IPS-11a (cell line): ENCODE data around the gene NKX6-2.
"Not testable (repeated sequence)": the region's sequence is repeated elsewhere in the genome, so short reads cannot be mapped to it uniquely, and the experiment has no call there.

Experiments used
- H3K4me3 ChIP-seq: one replicate; pipeline ENCODE4 v1.5.1; 2013; ENCODE audit warnings: low read depth, low read length, control low read depth

Gene NKX6-2

DNA sequence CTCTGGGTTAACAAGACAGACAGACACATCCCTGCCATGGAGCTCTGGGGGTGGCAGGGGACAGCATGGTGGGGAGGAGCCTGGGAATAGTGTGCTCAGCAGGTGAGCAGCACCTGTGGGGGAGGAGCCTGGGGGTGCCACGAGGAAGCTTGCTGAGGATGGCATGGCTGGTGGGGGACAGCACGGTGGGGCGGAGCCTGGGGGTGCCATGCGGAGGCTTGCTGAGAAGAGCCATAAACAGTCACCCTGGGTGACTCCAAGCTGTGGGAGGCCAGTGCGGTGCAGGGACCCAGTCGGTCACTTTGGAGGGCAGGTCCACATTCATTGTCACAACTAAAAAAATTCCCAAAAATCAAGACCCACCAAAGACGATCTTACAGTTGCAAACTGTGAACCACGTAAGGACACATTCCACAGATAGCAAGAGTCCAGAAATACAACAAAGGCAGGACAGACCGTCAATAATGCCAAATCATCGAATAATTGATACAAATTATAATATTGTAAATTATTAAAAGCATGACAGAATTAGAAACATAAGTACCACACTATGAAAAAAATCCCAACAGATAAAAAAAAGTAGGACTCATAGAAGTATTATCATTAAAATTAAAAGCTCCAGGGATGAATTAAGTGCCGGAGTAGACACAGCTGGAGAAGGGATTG lies 24.4 kb downstream of the NKX6-2 start:
- no peak overlapping the region for H3K4me3 ChIP-seq

DNA sequence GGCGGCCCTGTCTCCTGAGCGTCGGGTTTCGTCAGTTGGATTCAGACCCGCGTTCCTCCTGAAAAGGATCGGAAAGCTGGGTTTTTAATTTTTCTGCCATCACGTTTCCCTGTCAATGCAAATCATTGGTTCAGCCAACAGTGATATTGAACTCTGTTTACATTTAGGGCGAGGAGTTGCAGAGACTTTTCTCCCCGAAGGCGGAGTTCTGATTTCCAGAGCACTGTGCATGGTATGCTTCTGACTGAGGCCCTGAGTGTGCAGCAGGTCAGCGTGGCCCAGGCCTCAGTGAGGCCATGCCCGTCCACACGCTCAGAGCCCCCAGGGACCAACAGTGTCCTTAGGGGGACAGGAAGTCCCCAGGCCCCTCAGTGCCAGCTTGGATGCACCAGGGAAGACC lies 27.1 kb downstream of the NKX6-2 start:
- H3K4me3 ChIP-seq, result no peak overlapping the region

DNA sequence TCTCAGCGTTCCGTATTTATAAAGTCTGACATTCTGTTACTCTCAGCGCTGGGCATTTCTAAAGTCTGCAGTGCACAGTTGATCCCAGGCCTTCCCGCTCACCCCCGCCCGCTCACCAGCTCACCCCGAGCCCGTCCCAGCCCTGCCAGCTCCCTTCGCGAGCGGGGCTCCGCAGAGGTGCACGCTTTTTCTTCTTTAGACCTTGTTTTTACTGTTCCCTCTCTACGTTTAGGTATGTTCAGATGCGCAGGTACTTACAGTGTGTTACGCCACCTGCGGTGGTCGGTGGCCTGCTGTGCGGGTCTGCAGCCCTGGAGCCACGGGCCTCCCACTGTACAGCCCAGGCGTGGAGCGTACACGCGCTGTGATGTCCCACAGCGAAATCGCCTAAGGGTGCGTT lies 28.8 kb downstream of the NKX6-2 start:
- no peak overlapping the region for H3K4me3 ChIP-seq

DNA sequence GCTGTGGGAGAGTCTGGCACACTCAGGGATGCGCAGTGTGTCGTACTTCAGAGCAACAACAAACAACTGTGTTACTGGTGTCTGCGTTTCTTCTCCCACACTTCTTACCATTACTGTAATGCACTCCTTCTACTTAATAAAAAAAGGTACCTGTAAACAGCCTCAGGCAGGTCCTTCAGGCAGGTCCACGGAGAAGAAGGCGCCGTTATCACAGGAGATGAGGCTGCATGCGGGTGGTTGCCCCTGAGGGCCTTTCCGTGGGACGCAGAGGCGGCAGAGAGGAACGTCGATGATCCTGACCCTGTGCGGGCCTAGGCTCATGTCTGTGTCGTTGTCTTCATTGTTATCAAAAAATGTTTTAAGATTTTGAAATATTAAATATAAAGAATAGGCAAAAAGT lies 29.4 kb downstream of the NKX6-2 start:
- H3K4me3 ChIP-seq, result no peak overlapping the region

DNA sequence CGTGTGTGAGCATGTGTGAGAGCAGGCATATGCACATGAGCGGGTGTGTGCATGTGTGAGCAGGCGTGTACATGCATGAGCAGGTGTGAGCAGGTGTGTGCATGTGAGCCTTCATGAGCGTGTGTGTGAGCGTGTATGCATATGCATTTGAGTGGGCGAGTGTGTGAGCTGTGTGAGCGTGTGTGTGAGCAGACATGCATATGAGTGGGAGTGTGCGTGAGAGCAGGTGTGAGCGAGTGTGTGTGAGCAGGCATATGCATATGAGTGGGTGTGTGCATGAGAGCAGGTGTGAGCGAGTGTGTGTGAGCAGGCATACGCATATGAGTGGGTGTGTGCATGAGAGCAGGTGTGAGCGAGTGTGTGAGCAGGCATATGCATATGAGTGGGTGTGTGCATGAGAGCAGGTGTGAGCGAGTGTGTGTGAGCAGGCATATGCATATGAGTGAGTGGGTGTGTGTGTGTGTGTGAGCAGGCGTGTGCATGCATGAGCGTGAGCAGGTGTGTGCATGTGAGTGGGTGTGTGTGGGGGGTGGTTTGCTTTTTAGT lies 30.7 kb downstream of the NKX6-2 start:
- H3K4me3 ChIP-seq, result no peak overlapping the region

DNA sequence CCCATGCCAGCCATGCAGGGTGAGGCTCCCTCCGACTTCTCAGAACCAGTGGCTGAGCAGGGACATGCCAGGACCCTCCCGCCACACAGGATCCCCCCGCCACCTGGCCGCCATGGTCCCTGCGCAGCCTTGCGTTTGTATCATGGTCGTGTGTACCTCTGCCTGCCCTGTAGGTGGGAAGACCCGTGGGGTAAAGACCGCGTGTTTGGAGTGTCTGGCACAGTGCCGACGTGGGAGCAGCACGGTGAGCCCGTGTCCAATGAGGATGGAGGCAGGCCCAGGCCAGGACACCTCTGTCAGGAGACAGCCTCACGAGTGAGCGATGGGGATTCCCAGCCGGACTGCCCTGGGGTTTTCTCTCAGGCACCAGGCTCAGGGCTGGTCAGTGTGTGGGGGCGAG lies 31.9 kb downstream of the NKX6-2 start:
- no peak overlapping the region for H3K4me3 ChIP-seq

DNA sequence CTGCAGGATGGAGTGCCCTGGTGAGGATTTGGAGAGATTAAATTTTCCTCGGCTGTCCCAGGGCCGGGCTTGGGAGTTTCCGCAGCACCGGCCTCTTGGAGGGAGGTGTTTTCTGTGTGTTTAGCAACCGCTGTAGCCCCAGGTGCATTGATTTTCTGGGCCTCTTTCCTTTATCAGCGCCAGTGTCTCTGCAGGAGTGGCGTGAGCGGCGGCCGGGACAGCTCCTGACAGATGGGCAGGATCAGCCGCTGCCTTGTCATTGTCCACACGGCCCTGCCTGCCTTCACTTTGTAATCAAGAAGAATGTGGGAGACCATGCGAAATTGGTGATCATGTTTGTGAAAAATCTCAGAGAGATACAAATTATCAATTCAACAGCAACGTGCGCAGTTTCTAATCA lies 32.4 kb downstream of the NKX6-2 start:
- H3K4me3 ChIP-seq, result no peak overlapping the region

DNA sequence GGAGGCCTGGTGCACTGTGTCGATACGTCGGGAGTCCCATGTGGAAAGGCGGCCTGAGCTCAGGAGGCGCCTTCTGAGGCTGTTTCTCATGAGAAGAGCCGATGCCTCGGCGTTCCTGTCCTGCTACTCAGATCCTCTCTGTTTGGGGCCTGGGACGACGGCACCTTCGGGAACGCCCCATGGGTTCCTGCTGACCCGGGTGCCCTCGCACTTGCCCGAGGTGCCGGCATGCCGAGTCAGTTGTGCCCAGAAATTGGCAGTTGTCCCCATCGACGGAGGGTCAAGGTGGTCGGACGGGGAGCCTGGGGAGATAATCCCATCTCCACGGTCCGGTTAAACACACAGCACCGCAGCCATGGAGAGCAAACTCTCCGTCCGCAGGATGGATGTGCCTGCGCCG lies 33.0 kb downstream of the NKX6-2 start:
- no peak overlapping the region for H3K4me3 ChIP-seq

DNA sequence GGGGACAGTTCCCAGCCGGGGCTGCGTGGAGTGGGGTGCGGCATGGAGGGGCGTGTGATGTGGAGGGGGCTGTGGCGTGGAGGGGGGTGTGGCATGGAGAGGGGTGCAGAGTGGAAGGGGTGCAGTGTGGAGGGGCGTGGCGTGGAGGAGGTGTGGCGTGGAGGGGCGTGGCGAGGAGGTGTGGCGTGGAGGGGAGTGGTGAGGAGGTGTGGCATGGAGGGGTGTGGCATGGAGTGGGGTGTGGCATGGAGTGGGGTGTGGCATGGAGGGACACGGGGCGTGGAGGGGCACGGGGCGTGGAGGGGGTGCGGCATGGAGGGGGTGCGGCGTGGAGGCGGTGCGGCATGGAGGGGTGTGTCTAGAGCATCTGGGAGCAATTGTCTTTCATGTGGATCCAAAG lies 33.6 kb downstream of the NKX6-2 start:
- no peak overlapping the region for H3K4me3 ChIP-seq

DNA sequence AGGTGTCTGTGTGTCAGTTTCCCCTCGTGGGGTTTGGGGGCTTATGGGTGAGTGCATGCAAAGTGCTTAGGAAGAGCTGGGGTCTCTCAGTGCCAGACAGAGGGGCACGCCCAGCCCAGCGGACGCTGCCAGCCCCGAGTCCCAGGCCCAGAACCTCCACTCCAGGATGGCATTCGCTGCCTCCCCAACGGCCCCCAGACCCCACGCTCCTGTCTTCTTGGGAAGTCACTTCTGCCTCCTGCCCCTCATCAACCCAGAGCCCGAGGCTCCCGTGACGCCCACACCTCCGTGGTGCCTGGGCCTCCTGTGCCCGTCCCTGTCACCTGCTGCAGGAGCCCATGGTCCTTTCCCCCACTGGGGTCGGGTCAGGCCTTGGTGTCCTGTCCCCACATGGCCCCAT lies 35.0 kb downstream of the NKX6-2 start:
- H3K4me3 ChIP-seq, result no peak overlapping the region

DNA sequence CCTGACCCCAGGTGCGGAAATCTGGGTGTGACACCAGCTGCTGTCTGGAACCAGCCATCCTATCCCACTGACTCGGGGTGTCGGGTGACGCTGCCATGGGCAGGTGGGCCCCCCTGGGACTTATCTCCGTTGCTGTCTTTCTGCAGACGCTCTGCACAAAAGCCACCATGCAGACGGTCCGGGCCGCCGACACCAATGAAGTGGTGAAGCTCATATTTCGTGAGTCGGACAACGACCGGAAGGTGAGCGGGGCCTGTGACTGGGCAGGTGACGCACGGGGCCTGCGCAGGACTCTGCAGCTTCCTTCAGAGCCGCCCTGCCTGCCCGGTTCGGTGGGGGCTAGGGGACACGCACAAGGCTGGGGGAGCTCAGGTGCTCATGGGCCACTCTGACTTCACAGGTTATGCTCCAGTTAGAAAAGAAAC lies 36.6 kb downstream of the NKX6-2 start:
- H3K4me3 ChIP-seq, result no peak overlapping the region

DNA sequence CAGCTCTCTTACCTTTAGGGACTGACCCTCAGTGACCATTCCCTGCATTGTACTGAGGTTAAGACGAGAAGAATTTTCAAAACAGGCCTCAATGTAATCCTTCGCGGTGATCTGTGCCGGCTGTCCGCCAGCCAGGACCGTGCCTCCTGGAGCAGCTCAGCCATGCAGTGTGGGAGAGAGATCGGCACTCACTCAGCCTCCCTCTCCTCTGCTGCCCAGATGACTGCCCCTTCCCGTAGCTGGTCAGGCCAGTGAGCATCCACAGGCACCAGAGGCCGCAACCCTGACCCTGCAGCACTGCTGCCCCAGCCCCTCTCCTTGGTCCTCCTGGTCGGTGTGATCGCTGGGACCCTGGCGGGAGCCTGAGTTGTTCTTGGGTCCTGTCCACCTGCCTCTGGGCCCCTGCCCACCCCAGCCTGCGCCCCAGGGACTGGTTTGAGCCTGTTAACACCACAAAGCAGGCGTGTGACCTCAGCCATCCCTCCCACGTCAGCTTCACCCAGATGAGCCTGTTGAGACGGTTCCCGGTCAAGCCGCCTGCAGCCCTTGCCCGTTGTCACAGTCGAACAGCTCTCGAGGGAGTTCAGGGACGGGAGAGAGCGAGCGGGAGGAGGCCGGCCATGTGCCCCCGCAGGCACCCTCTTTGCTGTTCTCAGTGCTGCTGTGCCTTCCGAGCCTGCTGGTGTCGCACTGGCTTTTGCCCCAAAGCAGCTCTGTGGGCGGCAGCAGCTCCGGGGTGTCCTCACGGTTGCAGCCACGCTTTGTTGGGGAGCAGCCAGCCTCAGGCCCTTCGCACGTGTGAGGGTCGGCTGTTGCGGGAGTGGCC lies 37.2 kb downstream of the NKX6-2 start:
- no peak overlapping the region for H3K4me3 ChIP-seq

DNA sequence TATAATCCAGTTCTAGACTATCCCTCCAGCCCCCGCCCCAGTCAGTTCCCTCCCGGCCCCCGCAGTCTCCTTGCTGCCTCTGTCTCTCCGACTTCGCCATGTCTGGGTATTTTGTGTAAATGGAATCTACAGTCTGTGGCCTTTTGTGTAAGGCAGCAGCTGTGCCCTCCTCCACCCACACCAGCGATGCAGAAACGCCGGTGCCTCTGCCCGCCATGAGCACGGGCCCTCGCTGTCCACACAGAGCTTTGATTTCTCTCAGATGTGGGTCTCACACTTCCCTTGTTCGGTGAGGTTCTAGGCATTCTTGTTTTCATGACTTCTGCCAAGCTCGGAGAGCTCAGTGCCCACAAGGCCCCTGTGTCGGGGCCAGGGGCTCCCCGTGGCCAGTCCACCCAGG lies 37.8 kb downstream of the NKX6-2 start:
- no peak overlapping the region for H3K4me3 ChIP-seq

DNA sequence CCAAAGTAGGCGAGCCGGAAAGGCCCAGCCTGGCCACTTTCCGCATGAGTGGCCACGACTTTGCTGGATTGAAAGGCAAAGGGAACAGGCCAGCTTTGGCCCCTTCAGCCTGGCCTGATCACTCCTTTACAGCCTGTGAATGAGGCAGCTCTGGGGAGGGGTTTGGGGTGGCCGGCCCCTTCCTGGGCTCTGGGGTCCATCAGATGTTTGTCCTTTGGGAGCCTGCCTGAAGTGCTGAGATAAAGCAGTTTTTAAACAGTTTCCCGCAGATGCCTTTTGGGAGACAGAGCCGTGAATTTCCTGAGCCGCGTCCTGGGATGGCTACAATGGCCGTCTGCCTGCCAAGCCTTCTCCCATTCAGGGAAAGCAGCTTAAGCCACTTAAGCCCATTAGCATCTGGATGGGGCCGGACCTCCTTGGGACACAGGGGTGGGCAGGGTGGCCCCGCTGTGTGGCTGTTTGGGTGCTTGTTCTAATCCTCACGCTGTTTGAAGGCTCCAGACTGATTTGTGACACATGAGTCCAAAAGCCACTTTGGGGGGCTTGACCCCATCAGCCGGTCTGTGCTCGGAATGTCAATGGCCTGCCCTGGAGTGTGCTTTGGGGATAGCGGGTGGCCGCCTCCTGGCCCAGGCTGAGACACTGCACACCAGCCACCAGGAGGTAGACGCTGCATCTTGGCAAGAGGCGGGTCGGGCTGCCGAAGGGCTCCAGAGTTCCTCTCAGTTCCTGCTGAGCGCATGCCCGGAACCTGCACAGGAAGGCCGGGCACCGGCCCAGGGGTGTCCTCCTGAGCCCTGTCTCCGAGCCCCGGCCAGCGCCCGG lies 38.9 kb downstream of the NKX6-2 start:
- H3K4me3 ChIP-seq, result no peak overlapping the region

DNA sequence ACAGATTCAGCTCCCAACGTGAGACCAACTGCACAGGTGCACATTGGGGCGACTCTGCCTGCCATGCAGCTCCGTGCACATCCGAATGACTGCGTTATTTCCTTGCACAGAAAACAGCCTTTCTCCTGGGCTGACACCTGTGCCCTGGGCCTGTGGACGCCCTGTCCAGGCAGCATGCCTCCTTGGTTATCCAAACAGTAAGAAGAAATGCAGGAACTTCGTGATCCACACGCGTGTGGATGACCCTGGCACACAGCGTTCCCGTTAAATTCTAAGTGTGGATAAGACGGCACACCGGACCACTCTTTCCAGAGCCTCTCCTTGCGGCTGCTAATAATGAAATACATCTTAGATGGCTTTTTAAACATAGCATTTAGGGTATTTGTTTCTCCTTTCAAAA lies 39.6 kb downstream of the NKX6-2 start:
- H3K4me3 ChIP-seq, result no peak overlapping the region

DNA sequence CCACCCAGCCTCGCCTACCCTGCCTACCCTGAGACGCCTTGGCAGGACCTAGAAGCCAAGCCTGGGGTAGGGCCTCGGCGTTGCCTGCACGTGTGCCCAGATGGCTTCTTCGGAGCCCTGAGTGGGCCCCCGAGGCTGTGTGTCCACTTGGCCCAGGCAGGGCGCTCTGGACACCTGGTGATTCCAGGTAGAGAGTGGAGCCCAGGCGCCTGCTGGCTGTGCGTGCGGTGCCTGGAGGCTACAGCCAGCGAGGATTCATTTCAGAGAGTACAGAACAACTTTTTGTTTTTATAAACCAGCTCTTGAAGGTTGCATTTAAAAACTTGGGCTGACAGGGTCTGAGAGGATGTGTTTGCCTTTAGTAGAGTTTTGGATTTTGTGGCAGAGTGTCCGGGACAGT lies 40.0 kb downstream of the NKX6-2 start:
- no peak overlapping the region for H3K4me3 ChIP-seq

DNA sequence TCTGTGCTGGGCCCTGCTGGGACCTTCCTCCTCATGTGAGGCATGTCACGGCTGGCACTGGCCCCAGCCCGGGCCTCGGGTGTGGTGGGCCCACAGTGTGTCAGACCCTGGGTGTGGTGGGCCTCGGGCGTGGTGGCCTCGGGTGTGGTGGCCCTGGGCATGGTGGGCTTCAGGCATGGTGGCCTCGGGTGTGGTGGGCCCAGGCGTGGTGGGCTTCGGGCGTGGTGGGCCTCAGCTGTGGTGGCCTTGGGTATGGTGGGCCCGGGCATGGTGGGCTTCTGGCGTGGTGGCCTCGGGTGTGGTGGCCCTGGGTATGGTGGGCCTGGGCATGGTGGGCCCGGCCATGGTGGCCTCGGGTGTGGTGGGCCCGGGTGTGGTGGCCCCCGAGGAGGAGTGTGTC lies 40.4 kb downstream of the NKX6-2 start:
- no peak overlapping the region for H3K4me3 ChIP-seq

DNA sequence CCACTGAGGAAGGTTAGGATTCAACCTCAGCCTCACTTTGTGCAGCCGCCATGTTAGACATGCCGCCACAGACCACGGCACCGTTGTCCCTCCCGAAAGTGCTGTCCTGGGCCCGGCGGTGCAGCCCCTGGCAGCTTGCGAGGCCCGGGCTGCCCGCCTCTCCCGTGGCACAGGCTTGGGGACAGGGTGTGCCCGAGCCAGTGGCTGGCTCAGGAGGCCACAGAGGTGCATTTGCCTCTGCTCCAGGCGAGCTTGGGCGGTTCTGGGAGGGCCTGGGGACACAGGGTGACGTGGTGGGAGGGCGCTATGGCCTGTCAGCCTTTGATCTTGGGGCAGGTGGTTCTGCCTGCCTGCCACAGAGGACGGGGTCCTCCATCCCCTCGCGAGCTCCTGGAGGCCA lies 41.1 kb downstream of the NKX6-2 start:
- no peak overlapping the region for H3K4me3 ChIP-seq

DNA sequence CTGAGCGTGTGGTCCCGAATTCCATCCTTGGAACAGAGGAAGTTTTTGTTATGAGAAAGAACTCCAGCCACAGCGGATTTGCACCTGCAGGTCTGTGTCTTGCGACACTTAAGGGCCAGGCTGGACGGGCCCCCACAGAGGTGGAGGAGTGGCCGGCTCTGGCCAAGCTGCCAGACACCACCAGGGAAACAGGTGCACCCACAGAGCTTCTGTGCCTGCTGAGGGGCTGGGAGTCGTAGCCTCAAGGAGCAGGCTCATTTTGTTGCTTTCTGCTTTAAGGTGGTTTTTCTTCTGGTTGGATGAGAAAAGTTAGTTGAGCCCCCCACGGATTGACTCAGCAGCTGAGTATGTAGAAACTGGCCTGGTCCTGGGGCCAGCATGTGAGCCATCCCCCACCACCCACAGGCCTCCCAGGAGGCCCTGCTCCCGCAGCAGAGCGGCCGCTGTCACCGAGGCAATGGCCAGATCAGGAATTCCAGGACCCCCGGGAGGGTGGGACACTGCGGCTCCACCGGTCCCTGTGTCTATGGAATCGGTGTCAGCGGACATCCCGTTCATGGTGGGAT lies 41.9 kb downstream of the NKX6-2 start:
- H3K4me3 ChIP-seq, result no peak overlapping the region

DNA sequence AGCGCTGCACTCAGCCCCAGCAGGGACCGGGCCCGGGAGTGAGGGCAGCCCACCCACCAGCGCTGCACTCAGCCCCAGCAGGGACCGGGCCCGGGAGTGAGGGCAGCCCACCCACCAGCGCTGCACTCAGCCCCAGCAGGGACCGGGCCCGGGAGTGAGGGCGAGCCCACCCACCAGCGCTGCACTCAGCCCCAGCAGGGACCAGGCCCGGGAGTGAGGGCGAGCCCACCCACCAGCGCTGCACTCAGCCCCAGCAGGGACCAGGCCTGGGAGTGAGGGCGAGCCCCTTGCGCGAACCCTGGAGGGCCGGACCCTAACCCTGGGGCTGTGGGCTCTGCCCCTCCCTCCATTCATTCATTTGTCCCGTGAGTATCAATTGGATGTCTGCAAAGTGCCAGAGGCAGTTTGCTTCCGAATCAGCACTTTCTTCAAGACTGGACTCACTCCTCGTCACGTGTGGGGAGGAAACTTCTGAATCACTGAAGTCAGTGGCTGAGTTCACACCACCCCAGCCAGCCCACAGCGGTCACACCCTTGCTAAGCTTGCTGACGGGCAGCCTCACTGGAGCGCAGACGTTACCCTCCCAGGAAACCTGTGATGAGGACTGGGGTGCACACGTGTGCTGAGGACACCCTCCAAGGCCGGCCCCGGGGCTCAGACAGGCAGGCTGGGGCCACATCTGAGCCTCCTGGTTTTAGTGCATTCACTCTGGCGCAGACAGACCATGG lies 42.6 kb downstream of the NKX6-2 start:
- not testable (repeated sequence) for H3K4me3 ChIP-seq

DNA sequence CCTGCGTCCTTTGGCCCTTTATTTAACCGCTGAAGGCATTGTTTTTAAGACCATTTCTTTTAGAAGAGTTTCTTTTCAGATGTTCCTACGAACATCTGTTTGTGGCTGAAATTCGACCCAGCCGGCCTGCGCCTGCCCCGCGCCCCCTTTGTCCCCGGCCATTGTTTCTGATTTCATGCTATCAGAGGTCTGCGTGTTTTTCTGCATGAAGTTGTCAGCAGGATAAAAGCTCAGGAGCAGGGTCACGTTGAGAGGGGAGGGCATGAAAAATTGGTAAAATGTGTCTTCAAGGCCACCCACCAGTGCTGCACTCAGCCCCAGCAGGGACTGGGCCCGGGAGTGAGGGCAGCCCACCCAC lies 43.1 kb downstream of the NKX6-2 start:
- H3K4me3 ChIP-seq, result no peak overlapping the region
